ENCODE measurements around the gene GPR176.
A peak's percentile ranks its signal among the peaks of the same experiment; 100 is the strongest.

GPR176 gene

GRCh38 chr15:39934397-39935071, 14.5 kb upstream of the GPR176 start:
- peak overlapping the region; percentile 95 for H3K9ac ChIP-seq (ENCODE audit: low read depth, low read length)
- H3K36me3 ChIP-seq (ENCODE audit: insufficient read depth, low read length): peaks cover 19% of the 10 kb centered on the region
- H3K4me1 ChIP-seq (ENCODE audit: control insufficient read depth, insufficient read depth, low read length): peaks cover 44% of the 10 kb centered on the region
- H3K4me3 ChIP-seq (ENCODE audit: low read length): peak overlapping the region; percentile 70
- peak overlapping the region; percentile 77 for H3K4me2 ChIP-seq (ENCODE audit: low read length)
- H3K9me3 ChIP-seq (replicated peaks; ENCODE audit: low read length): no peaks in the 10 kb centered on the region
- H3K27me3 ChIP-seq (ENCODE audit: control insufficient read depth, insufficient read depth, low read length): no peaks in the 10 kb centered on the region

GRCh38 chr15:39931615-39932014, 11.5 kb upstream of the GPR176 start:
- no peak overlapping the region for H3K4me3 ChIP-seq (ENCODE audit: low read length)
- no peaks in the 10 kb centered on the region for H3K27me3 ChIP-seq (ENCODE audit: control insufficient read depth, insufficient read depth, low read length)
- peaks cover 7% of the 10 kb centered on the region for H3K36me3 ChIP-seq (ENCODE audit: insufficient read depth, low read length)
- H3K9ac ChIP-seq (ENCODE audit: low read depth, low read length): no peak overlapping the region
- peaks cover 28% of the 10 kb centered on the region for H3K4me1 ChIP-seq (ENCODE audit: control insufficient read depth, insufficient read depth, low read length)
- H3K4me2 ChIP-seq (ENCODE audit: low read length): no peak overlapping the region
- no peaks in the 10 kb centered on the region for H3K9me3 ChIP-seq (replicated peaks; ENCODE audit: low read length)

GRCh38 chr15:39926526-39926925, 6.5 kb upstream of the GPR176 start:
- Histone ChIP-seq H3K36me3 (ENCODE audit: insufficient read depth, low read length) (no peaks in the 10 kb centered on the region), H3K9me3 (replicated peaks; ENCODE audit: low read length) (no peaks in the 10 kb centered on the region)

GRCh38 chr15:39925112-39925842, 5.2 kb upstream of the GPR176 start:
- no peak overlapping the region for H3K9ac ChIP-seq (ENCODE audit: low read depth, low read length)
- H3K4me3 ChIP-seq (ENCODE audit: low read length): no peak overlapping the region
- H3K9me3 ChIP-seq (replicated peaks; ENCODE audit: low read length): no peaks in the 10 kb centered on the region
- H3K27me3 ChIP-seq (ENCODE audit: control insufficient read depth, insufficient read depth, low read length): no peaks in the 10 kb centered on the region
- H3K4me2 ChIP-seq (ENCODE audit: low read length): peak overlapping the region; percentile 26
- no peaks in the 10 kb centered on the region for H3K36me3 ChIP-seq (ENCODE audit: insufficient read depth, low read length)
- peaks cover 33% of the 10 kb centered on the region for H3K4me1 ChIP-seq (ENCODE audit: control insufficient read depth, insufficient read depth, low read length)

More at GRCh38 chr15:39926526-39926925, 6.5 kb upstream of the GPR176 start:
- Histone ChIP-seq H3K27me3 (ENCODE audit: control insufficient read depth, insufficient read depth, low read length) (no peaks in the 10 kb centered on the region), H3K9ac (ENCODE audit: low read depth, low read length) (no peak overlapping the region), H3K4me1 (ENCODE audit: control insufficient read depth, insufficient read depth, low read length) (peaks cover 24% of the 10 kb centered on the region), H3K4me2 (ENCODE audit: low read length) (no peak overlapping the region), H3K4me3 (ENCODE audit: low read length) (no peak overlapping the region)

GRCh38 chr15:39924437-39924836, 4.4 kb upstream of the GPR176 start:
- Histone ChIP-seq H3K36me3 (ENCODE audit: insufficient read depth, low read length) (no peaks in the 10 kb centered on the region), H3K9me3 (replicated peaks; ENCODE audit: low read length) (no peaks in the 10 kb centered on the region), H3K4me1 (ENCODE audit: control insufficient read depth, insufficient read depth, low read length) (peaks cover 33% of the 10 kb centered on the region), H3K4me2 (ENCODE audit: low read length) (no peak overlapping the region), H3K27me3 (ENCODE audit: control insufficient read depth, insufficient read depth, low read length) (no peaks in the 10 kb centered on the region), H3K4me3 (ENCODE audit: low read length) (no peak overlapping the region), H3K9ac (ENCODE audit: low read depth, low read length) (no peak overlapping the region)

GRCh38 chr15:39922462-39923092, 2.5 kb upstream of the GPR176 start:
- H3K36me3 ChIP-seq (ENCODE audit: insufficient read depth, low read length): no peaks in the 10 kb centered on the region
- no peak overlapping the region for H3K4me3 ChIP-seq (ENCODE audit: low read length)
- H3K9ac ChIP-seq (ENCODE audit: low read depth, low read length): no peak overlapping the region
- H3K4me1 ChIP-seq (ENCODE audit: control insufficient read depth, insufficient read depth, low read length): peaks cover 38% of the 10 kb centered on the region
- no peaks in the 10 kb centered on the region for H3K27me3 ChIP-seq (ENCODE audit: control insufficient read depth, insufficient read depth, low read length)
- H3K4me2 ChIP-seq (ENCODE audit: low read length): peak overlapping the region; percentile 3
- no peaks in the 10 kb centered on the region for H3K9me3 ChIP-seq (replicated peaks; ENCODE audit: low read length)

- Histone ChIP-seq H3K36me3 (ENCODE audit: insufficient read depth, low read length) (no peaks in the 10 kb centered on the region), H3K9me3 (replicated peaks; ENCODE audit: low read length) (no peaks in the 10 kb centered on the region), H3K9ac (ENCODE audit: low read depth, low read length) (peak overlapping the region; percentile 95), H3K27me3 (ENCODE audit: control insufficient read depth, insufficient read depth, low read length) (no peaks in the 10 kb centered on the region), H3K4me3 (ENCODE audit: low read length) (peak overlapping the region; percentile 90), H3K4me1 (ENCODE audit: control insufficient read depth, insufficient read depth, low read length) (peaks cover 38% of the 10 kb centered on the region), H3K4me2 (ENCODE audit: low read length) (peak overlapping the region; percentile 99)
These were observed 1.2 kb upstream of the GPR176 start for GRCh38 chr15:39921274-39921638.

GRCh38 chr15:39920510-39921273, 626 bp upstream of the GPR176 start:
- peaks cover 34% of the 10 kb centered on the region for H3K4me1 ChIP-seq (ENCODE audit: control insufficient read depth, insufficient read depth, low read length)
- peak overlapping the region; percentile 90 for H3K4me3 ChIP-seq (ENCODE audit: low read length)
- peak overlapping the region; percentile 99 for H3K4me2 ChIP-seq (ENCODE audit: low read length)
- H3K27me3 ChIP-seq (ENCODE audit: control insufficient read depth, insufficient read depth, low read length): no peaks in the 10 kb centered on the region
- H3K36me3 ChIP-seq (ENCODE audit: insufficient read depth, low read length): no peaks in the 10 kb centered on the region
- H3K9ac ChIP-seq (ENCODE audit: low read depth, low read length): peak overlapping the region; percentile 95
- no peaks in the 10 kb centered on the region for H3K9me3 ChIP-seq (replicated peaks; ENCODE audit: low read length)

- H3K27me3 ChIP-seq (ENCODE audit: control insufficient read depth, insufficient read depth, low read length): no peaks in the 10 kb centered on the region
- peak overlapping the region; percentile 95 for H3K9ac ChIP-seq (ENCODE audit: low read depth, low read length)
- H3K36me3 ChIP-seq (ENCODE audit: insufficient read depth, low read length): peaks cover 4% of the 10 kb centered on the region
- H3K4me3 ChIP-seq (ENCODE audit: low read length): peak overlapping the region; percentile 90
- peaks cover 27% of the 10 kb centered on the region for H3K4me1 ChIP-seq (ENCODE audit: control insufficient read depth, insufficient read depth, low read length)
- H3K9me3 ChIP-seq (replicated peaks; ENCODE audit: low read length): no peaks in the 10 kb centered on the region
- H3K4me2 ChIP-seq (ENCODE audit: low read length): peak overlapping the region; percentile 99
These were observed 687 bp downstream of the GPR176 start for GRCh38 chr15:39919411-39919747.

GRCh38 chr15:39918688-39919385, 1.2 kb downstream of the GPR176 start:
- Histone ChIP-seq H3K4me2 (ENCODE audit: low read length) (peak overlapping the region; percentile 99), H3K9ac (ENCODE audit: low read depth, low read length) (peak overlapping the region; percentile 95), H3K4me1 (ENCODE audit: control insufficient read depth, insufficient read depth, low read length) (peaks cover 27% of the 10 kb centered on the region), H3K9me3 (replicated peaks; ENCODE audit: low read length) (no peaks in the 10 kb centered on the region), H3K36me3 (ENCODE audit: insufficient read depth, low read length) (peaks cover 4% of the 10 kb centered on the region), H3K27me3 (ENCODE audit: control insufficient read depth, insufficient read depth, low read length) (no peaks in the 10 kb centered on the region), H3K4me3 (ENCODE audit: low read length) (peak overlapping the region; percentile 90)

GRCh38 chr15:39914977-39915376, 5.1 kb downstream of the GPR176 start:
- H3K9me3 ChIP-seq (replicated peaks; ENCODE audit: low read length): no peaks in the 10 kb centered on the region
- H3K4me3 ChIP-seq (ENCODE audit: low read length): no peak overlapping the region
- H3K4me1 ChIP-seq (ENCODE audit: control insufficient read depth, insufficient read depth, low read length): peaks cover 4% of the 10 kb centered on the region
- no peaks in the 10 kb centered on the region for H3K27me3 ChIP-seq (ENCODE audit: control insufficient read depth, insufficient read depth, low read length)
- no peak overlapping the region for H3K4me2 ChIP-seq (ENCODE audit: low read length)
- no peak overlapping the region for H3K9ac ChIP-seq (ENCODE audit: low read depth, low read length)
- H3K36me3 ChIP-seq (ENCODE audit: insufficient read depth, low read length): peaks cover 6% of the 10 kb centered on the region
